HG03097 (cell line): ENCODE results near the gene UBAP2.

Source experiments
- ATAC-seq: cut with Tn5 transposase; IDR thresholded peaks from one replicate; pipeline ENCODE4 v1.9.1; 2021; ENCODE audit not compliant: unreplicated experiment, low FRiP score

Gene UBAP2

GRCh38 chr9:33926746-33927485 is 121.8 kb downstream of the UBAP2 start:
- no peak for ATAC-seq

DNA sequence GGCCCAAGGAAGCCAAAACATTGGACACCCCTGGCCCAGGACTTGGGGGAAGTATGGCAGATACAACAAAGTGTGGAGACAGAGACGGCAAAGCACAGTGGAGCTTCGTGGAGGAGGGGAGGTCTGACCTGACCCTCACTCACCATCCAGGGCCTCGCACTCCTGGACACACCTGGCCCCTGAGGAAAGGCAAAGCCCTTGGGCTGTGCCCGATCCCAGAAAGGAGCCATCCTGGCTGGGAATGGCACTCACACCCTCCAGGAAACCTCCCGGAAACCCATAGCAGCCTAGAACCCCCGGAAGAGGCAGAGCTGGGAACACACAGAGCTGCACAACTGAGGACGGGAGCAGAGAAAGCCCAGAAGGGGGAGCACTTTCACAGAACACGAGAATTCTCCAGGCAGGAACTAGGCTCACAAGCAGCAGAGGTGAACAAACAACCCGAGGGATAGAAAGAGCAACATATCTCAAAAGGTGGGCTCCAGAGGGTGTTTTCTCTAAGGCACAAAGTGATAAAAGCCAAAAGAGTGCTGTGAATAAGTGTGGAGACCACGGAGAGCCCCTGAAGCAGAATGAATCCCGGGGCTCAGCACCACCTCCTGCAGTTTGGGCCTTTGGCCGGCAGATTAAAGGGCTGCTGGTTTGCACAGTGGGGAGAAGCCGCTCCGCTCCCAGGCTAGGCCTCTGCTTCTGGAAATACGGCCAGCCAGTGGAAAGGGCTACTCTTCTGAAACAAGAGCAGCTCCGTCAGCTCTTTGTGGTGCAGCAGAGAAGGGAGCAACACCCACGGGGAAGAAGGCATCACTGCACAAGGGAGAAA is 123.5 kb downstream of the UBAP2 start:
- no peak for ATAC-seq

DNA sequence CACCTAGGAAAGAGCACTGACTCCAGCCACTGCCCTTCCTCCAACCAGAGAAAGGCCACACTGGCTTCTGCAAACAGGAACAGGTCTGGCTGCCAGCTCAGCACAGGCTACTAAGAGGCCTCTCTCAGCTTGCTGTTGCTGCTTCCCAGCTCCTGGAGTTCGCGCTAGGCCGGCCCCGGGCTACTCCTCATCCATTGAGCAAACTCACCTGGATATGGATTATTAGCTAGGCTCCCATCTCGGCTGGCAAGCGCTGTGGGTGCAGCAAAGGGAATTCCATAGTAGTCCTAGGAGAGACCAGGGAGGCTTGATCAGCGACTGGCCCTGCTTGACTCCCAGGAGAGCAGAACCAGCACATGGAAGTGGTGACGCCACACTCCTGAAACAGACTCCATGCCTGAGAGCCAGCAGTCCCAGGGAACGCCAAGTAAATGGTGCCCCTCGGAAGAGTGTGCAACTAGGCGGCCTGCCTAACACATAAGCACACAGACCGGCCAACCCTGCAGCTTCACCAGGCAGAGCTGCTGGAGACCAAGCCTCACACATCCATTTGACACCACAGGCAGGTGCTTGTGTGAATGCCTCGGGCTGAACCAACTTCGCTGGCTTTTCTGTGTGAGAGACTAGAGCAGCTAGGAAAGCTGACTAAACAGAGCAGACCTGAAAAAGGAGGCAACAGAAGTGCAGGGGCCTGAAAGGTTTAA is 124.5 kb downstream of the UBAP2 start:
- no peak for ATAC-seq

GRCh38 chr9:33923079-33923478 is 125.6 kb downstream of the UBAP2 start:
- no peak for ATAC-seq

- no peak for ATAC-seq
Observed at GRCh38 chr9:33921967-33922895, 126.5 kb downstream of the UBAP2 start.

DNA sequence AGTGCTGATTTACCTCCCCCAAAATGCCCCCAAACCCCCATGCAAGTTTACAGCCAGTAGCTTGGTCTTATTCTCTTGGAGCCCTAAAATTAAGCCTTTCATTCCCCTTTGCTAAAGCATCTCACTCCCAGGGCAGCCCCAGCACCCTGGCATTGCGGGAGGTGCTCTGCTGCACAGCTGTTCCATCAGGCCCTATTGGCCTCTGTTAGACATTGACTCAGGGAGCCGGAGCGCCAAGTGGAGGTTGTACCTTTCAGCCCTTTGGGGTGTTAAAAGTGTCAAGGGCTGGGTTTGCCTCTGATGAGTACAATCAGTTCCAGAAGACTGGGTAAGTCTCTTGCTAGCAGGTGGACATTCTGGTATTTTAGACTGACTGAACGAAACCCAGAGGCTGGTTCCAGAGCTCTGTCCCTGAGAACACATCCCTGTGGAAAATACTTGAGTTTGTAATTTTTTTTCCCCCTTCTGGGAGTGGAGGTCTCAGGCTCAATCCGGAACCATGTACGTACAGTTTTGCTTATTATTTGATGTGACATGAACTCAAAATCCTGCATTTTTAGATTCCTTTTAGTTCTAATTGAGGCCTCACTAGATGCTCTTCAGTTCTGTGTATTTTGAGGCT is 129.3 kb downstream of the UBAP2 start:
- ATAC-seq, result no peak

- no peak for ATAC-seq
Observed at GRCh38 chr9:33917036-33917435, 131.7 kb downstream of the UBAP2 start.

DNA sequence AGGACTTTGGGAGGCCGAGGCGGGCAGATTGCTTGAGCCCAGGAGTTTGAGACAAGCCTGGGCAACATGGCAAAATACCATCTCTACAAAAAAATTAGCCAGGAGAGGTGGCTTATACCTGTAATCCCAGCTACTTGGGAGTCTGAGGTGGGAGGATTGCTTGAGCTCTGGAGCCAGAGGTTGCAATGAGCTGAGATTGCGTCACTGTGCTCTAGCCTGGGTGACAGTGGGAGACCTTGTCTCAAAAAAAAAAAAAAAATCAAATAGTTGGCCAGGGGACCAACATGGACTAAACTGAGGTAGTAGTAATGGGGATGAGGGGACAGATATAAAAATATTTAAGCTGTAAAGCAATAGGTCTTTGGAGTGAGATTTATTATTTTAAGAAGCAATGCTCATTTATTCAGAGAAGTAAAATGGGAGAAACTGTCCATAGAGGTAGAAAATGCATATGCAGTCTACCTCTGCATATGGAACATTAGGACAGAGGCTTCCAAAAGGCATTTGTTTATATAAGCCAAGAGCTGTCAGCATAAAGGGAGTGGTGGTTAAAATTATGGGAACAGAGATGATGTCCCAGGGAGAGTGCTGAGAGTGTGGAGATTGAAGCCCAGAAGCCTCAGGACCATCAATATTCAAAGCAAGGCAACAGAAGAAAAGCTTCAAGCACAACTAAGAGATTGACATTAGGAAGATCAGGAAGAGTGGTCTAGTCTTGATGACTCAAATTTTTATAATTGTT is 133.6 kb downstream of the UBAP2 start:
- ATAC-seq, result no peak

GRCh38 chr9:33913541-33913940 is 135.1 kb downstream of the UBAP2 start:
- no peak for ATAC-seq

GRCh38 chr9:33908749-33909148 is 139.9 kb downstream of the UBAP2 start:
- no peak for ATAC-seq

DNA sequence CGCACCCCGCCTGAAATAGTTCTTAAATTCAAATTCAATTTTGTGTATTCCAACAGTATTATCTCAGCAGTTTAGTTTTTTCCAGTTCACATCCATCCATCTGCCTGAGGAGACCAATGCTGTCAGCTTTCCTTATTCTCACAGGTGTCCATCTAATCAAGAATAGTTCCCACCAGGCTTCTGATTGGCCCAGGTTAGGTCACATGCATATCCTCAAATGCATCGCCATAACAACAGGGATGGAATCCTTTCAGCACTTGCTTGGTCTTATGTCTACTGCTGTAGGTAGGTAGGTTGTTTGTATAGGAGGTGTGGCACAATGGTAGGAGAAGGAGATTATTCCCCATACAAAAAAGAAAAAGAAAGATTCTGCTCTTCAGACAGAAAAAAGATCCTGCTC is 140.6 kb downstream of the UBAP2 start:
- ATAC-seq, result no peak

DNA sequence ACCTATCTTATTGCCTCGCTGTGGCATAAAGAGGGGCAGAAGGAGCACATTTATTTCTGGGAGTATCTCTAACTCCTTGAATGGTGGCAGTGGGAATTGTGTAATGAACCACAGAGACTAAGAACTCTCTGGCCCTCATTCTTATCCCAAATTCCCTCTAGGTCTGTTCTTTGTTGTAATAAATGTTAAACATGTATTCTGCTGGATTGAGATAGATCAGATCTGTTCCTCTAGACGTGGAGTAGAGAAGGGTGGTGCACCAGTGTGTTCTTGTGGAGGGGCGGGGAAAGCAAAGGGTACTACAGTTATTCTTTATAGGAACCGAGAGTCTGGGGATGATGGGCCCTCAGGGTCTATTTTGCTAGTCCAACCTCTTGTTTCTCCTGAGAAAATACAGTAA is 141.3 kb downstream of the UBAP2 start:
- ATAC-seq, result no peak

GRCh38 chr9:33906769-33907168 is 141.9 kb downstream of the UBAP2 start:
- no peak for ATAC-seq

DNA sequence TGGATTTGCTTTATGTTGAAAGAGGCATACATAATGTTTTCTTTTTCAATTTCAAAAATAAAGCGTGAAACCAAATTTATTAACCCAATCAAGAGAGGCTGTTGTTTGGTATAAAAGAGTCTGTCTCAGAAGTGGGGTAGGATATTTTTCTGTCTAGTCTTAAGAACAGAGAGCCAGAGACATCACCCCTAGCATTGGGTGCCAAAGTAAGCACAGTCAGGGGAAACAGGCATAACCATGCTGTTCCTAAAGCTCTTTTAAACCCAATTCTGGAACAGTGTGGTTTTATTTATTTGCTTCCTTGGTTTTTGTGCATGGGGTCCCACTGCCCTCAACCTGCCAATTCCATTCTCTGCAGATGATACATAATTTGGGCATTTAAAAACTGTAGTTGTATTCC is 143.6 kb downstream of the UBAP2 start:
- no peak for ATAC-seq

DNA sequence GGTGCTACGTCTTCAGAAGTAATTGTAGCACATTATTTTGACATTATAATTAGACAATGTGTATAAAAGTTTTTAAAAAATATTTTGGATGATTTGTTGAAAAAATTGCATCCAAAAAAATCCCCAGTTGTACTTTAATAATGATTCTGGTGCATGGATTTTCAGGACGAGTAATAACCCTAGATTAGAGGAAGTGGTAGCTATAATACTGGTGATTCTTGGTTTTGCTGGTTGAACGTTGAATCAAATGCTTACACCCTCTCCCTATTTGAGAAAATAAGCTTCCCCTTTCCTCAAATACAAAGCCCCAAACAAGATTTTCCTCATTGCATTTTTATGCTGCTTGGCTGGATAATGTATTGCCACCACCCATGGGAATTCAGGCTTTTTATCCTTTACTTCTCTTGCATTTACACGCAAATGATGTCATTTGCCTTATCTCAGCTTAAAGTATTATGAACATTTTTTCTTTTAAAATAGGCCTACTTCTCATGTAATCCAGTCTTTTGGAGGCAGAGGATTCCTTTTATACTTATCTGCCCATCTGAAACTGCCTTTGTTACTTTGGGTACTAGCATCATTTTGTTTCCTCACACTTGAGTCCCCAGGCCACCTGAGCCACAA is 145.4 kb downstream of the UBAP2 start:
- no peak for ATAC-seq

DNA sequence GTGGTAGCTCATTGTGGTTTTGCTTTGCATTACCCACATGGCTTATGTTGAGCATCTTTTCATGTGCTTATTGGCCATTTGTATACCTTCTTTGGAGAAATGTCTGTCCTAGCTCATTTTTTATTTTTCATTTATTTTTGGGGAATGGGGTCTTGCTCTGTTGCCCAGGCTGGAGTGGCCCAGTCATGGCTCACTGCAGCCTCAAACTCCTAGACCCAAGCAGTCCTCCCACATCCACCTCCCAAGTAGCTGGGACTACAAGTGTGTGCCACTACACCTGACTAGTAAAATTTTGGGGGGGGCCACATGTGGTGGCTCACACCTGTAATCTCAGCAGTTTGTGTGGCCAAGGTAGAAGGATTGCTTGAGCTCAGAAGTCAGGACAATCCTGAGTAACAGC is 154.4 kb downstream of the UBAP2 start:
- no peak for ATAC-seq

DNA sequence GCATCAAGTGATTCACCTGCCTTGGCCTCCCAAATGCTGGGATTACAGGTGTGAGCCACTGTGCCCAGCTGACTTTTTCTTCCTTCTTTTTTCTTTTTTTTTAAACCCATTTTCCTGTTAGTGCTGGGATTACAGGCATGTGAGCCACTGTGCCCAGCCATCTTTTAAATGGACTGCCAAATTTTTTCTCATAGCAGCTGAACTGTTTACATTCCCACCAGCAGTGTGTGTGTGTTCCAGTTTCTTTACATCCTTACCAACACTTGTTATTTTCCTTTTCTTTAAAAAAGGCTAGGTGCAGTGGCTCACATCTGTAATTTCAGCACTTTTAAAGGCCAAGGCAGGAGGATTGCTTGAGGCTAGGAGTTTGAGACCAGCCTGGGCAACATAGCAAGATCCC is 154.8 kb downstream of the UBAP2 start:
- no peak for ATAC-seq

DNA sequence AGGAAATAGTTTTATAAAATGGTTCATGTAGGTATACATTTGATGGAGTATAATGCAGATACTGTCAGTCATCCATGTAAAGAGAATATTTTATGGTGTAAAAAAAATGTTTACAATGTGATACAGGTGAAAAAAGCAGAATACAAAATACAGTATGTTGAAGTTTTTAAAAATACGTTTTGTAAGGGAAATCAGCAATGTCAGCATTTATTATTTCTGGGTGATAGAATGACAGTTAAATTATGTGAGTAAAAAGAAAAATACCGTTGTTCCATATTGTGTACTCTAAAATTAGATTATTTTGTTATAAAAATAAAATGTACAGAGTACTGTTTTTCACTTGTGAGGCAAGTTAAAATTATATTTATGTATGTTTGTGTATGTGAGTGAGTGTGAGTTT is 162.7 kb downstream of the UBAP2 start:
- no peak for ATAC-seq
